IMR-90 (cell line): Measurements from ENCODE around the gene WDR45B.

Experiments used
- BHLHE40 ChIP-seq: fragments of 150-350 bp; IDR thresholded peaks from 2 replicates; pipeline ENCODE4 v1.6.1; 2016; ENCODE audit warnings: mild to moderate bottlenecking, low read depth, low read length
- CHD1 ChIP-seq: IDR thresholded peaks from 2 replicates; pipeline ENCODE4 v1.6.1; 2012; ENCODE audit warnings: low read depth, low read length, improper control_type of control experiment
- CTCF ChIP-seq: conservative IDR thresholded peaks from 2 replicates; pipeline ENCODE4 v1.5.1; 2012; ENCODE audit warnings: mild to moderate bottlenecking, low read depth, low read length, improper control_type of control experiment
- POLR2A ChIP-seq: IDR thresholded peaks from 2 replicates; pipeline ENCODE4 v1.6.1; 2012; ENCODE audit warnings: mild to moderate bottlenecking, low read depth, low read length
- RFX5 ChIP-seq: IDR thresholded peaks from 2 replicates; pipeline ENCODE4 v1.8.0; 2012; ENCODE audit warnings: low read depth, mild to moderate bottlenecking, low read length, moderate library complexity
- SMC3 ChIP-seq: fragments of 150-350 bp; IDR thresholded peaks from 2 replicates; pipeline ENCODE4 v1.6.1; 2016; ENCODE audit warnings: low read depth, mild to moderate bottlenecking, antibody characterized with exemption, low read length, moderate library complexity
- TF ChIP-seq, protein P1 (sequence below): fragments of 150-350 bp; IDR thresholded peaks from 2 replicates; pipeline ENCODE4 v1.6.1; 2016; ENCODE audit warnings: low read depth, mild to moderate bottlenecking, low read length, moderate library complexity, borderline replicate concordance

DNA sequence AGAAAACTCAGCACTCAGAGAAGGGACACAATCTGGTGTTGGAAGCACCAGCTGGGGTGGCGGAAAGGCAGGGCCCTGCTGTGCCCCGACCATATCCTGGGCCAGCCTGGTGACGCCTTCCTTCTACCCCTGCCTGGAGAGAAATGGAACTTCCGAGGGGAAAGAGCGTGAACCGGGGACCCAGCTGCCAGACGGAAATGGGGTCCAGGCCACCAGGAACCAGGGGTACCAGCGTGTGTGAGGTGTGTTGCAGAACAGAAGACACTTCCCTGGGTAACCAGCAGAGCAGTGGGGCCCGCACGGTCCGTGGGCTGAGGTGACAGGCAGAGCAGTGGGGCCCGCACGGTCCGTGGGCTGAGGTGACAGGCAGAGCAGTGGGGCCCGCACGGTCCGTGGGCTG, 43.5 kb upstream of the WDR45B start:
- TF ChIP-seq CTCF = no peak
- TF ChIP-seq POLR2A = no peak
- no peak for TF ChIP-seq BHLHE40
- TF ChIP-seq SMC3 = no peak
- TF ChIP-seq, protein P1, sequence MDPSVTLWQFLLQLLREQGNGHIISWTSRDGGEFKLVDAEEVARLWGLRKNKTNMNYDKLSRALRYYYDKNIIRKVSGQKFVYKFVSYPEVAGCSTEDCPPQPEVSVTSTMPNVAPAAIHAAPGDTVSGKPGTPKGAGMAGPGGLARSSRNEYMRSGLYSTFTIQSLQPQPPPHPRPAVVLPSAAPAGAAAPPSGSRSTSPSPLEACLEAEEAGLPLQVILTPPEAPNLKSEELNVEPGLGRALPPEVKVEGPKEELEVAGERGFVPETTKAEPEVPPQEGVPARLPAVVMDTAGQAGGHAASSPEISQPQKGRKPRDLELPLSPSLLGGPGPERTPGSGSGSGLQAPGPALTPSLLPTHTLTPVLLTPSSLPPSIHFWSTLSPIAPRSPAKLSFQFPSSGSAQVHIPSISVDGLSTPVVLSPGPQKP = no peak
- TF ChIP-seq RFX5 = no peak
- TF ChIP-seq CHD1 = no peak
